ENCODE data around the gene ATP13A3.

DNA sequence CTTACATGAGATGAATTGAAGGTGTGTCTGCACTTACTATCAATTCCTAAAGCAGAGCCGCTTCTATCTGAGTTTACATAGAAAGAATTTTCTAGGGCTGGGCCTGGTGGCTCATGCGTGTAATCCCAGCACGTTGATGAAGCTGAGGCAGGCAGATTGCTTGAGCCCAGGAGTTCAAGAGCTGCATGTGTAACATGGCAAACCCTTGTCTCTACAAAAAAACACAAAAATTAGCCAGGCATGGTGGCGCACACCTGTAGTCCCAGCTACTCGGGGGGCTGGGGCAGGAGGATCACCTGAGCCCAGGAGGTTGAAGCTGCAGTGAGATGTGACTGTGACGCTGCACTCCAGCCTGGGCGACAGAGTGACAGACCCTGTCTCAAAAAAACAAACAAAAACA lies 18.1 kb upstream of the ATP13A3 start:
- TF ChIP-seq NFRKB (IDR thresholded peaks at IDR 0.05) (no peak), ELF4 (IDR thresholded peaks at IDR 0.05) (no peak), ZNF384 (IDR thresholded peaks at IDR 0.05) (no peak), FOXK2 (IDR thresholded peaks at IDR 0.05) (no peak), HDGF (IDR thresholded peaks at IDR 0.05; ENCODE audit: borderline replicate concordance) (no peak), TARDBP (IDR thresholded peaks at IDR 0.05) (no peak), FOXM1 (IDR thresholded peaks at IDR 0.05; ENCODE audit: borderline replicate concordance) (no peak), ARNT (IDR thresholded peaks at IDR 0.05) (no peak), L3MBTL2 (conservative IDR thresholded peaks at IDR 0.05) (no peak), SUZ12 (IDR thresholded peaks at IDR 0.05) (no peak), BHLHE40 (IDR thresholded peaks at IDR 0.05; ENCODE audit: borderline replicate concordance) (no peak), SP1 (IDR thresholded peaks at IDR 0.05) (no peak), CTBP1 (IDR thresholded peaks at IDR 0.05; ENCODE audit: borderline replicate concordance) (no peak)
- TF ChIP-seq, protein P1, sequence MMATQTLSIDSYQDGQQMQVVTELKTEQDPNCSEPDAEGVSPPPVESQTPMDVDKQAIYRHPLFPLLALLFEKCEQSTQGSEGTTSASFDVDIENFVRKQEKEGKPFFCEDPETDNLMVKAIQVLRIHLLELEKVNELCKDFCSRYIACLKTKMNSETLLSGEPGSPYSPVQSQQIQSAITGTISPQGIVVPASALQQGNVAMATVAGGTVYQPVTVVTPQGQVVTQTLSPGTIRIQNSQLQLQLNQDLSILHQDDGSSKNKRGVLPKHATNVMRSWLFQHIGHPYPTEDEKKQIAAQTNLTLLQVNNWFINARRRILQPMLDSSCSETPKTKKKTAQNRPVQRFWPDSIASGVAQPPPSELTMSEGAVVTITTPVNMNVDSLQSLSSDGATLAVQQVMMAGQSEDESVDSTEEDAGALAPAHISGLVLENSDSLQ (IDR thresholded peaks at IDR 0.05): no peak

Measured in HEK293T (cell line).